HepG2 (cell line): ENCODE data around the gene KIZ. TPM values are rescaled to one million over a fixed set of nuclear protein-coding genes. Genes with fewer than 3 reads are reported as not detected.
A peak's percentile ranks its signal among the peaks of the same experiment; 100 is the strongest.

Experiments
- AGO2 ChIP-seq: fragments of 200-400 bp; formaldehyde crosslinking; optimal IDR thresholded peaks from 2 replicates; pipeline ENCODE3; 2017; ENCODE audit warnings: mild to moderate bottlenecking, low read depth, low read length, moderate library complexity
- ATF7 ChIP-seq, 2 experiments: fragments of 450-650 bp in 1 of 2; sonication (generic) in 1 of 2; formaldehyde crosslinking in 1 of 2; IDR thresholded peaks; 2 replicates each; pipeline versions ENCODE4 v1.4.0 to v1.6.1; 2016 to 2020; ENCODE audit warnings: antibody characterized with exemption in 1 of 2, mild to moderate bottlenecking in 1 of 2, missing genetic modification reagents in 1 of 2
- EED ChIP-seq: sonication (generic); formaldehyde crosslinking; IDR thresholded peaks from 2 replicates; pipeline ENCODE4 v1.5.0; 2020; ENCODE audit warnings: mild to moderate bottlenecking, missing genetic modification reagents
- IRX3 ChIP-seq: sonication (generic); formaldehyde crosslinking; IDR thresholded peaks from 2 replicates; pipeline ENCODE4 v1.8.1; 2023; ENCODE audit warnings: mild to moderate bottlenecking, low read depth, missing genetic modification reagents, borderline replicate concordance
- KDM5B ChIP-seq: sonication (generic); formaldehyde crosslinking; IDR thresholded peaks from 2 replicates; pipeline ENCODE4 v1.4.0; 2020; ENCODE audit warnings: missing genetic modification reagents, mild to moderate bottlenecking, borderline replicate concordance
- MIXL1 ChIP-seq: IDR thresholded peaks from 2 replicates; pipeline ENCODE4 v1.6.1; 2016
- NFYB ChIP-seq: sonication (generic); formaldehyde crosslinking; IDR thresholded peaks from 2 replicates; pipeline ENCODE4 v1.4.0; 2020; ENCODE audit warnings: missing genetic modification reagents
- NONO ChIP-seq, 2 experiments: fragments of 450-650 bp in 1 of 2; sonication (generic) in 1 of 2; formaldehyde crosslinking in 1 of 2; IDR thresholded peaks in 1 of 2; conservative IDR thresholded peaks in 1 of 2; 2 replicates each; pipeline versions ENCODE4 v1.6.1 to v1.8.0; 2017 to 2022; ENCODE audit warnings: mild to moderate bottlenecking in 1 of 2, missing genetic modification reagents in 1 of 2, moderate library complexity in 1 of 2
- SMARCC2 ChIP-seq: fragments of 450-650 bp; IDR thresholded peaks from 2 replicates; pipeline ENCODE4 v1.6.1; 2017; ENCODE audit warnings: antibody characterized with exemption, mild to moderate bottlenecking
- SNAI1 ChIP-seq: sonication (generic); formaldehyde crosslinking; IDR thresholded peaks from 2 replicates; pipeline ENCODE4 v1.5.0; 2020; ENCODE audit warnings: mild to moderate bottlenecking, missing genetic modification reagents, borderline replicate concordance
- ZMYM3 ChIP-seq: sonication (generic); formaldehyde crosslinking; IDR thresholded peaks from 2 replicates; pipeline ENCODE4 v1.5.1; 2020; ENCODE audit warnings: mild to moderate bottlenecking, missing genetic modification reagents
- ZNF660 ChIP-seq: sonication (generic); formaldehyde crosslinking; IDR thresholded peaks from 2 replicates; pipeline ENCODE4 v1.5.1; 2020; ENCODE audit warnings: mild to moderate bottlenecking, low read depth, missing genetic modification reagents, borderline replicate concordance
- ZNF841 ChIP-seq: sonication (generic); formaldehyde crosslinking; IDR thresholded peaks from 2 replicates; pipeline ENCODE4 v1.8.1; 2023; ENCODE audit warnings: missing genetic modification reagents, borderline replicate concordance
- ZNF883 ChIP-seq: sonication (generic); formaldehyde crosslinking; IDR thresholded peaks from 2 replicates; pipeline ENCODE4 v1.5.1; 2020; ENCODE audit warnings: mild to moderate bottlenecking, missing genetic modification reagents; ENCODE audit errors: not compliant biosample characterization
- polyA plus RNA-seq, 8 experiments: library from polyadenylated mRNA; depleted of rRNA in 3 of 8; stranded (reverse) in 7 of 8; unstranded in 1 of 8; fragments of >200 nt; fragmentation: Illumina TruSeq in 4 of 8; extraction: Trizol in 4 of 8; gene quantifications; 2 replicates each; pipeline versions ENCODE4 v1.2.1 to v1.2.3, GENCODE V29; 2011 to 2016; ENCODE audit warnings: low read depth in 4 of 8, missing spikeins in 1 of 8, mixed read lengths in 1 of 8; ENCODE audit not compliant: insufficient read depth in 1 of 8
- total RNA-seq, 5 experiments: library from RNA; depleted of rRNA; stranded (reverse); fragments of >200 nt; fragmentation: Illumina TruSeq; extraction: Trizol; gene quantifications; 2 replicates each; pipeline ENCODE4 v1.2.3, GENCODE V29; 2016; ENCODE audit warnings: low read depth in 1 of 5
- TF ChIP-seq, protein P1 (sequence below): sonication (generic); formaldehyde crosslinking; IDR thresholded peaks from 2 replicates; pipeline ENCODE4 v1.5.0; 2020; ENCODE audit warnings: mild to moderate bottlenecking, missing genetic modification reagents, borderline replicate concordance
- TF ChIP-seq, protein P2 (sequence below): sonication (generic); formaldehyde crosslinking; IDR thresholded peaks from 2 replicates; pipeline ENCODE4 v1.4.0; 2020; ENCODE audit warnings: missing genetic modification reagents
- TF ChIP-seq, protein P3 (sequence below): IDR thresholded peaks from 2 replicates; pipeline ENCODE4 v1.6.1; 2016; ENCODE audit warnings: mild to moderate bottlenecking

Gene KIZ
- total and polyA plus RNA-seq, 2 of the 13 experiments (the other 11 are each of a cell fraction or from before 2014, with no cell fraction given), result 46.3 to 114 TPM

DNA sequence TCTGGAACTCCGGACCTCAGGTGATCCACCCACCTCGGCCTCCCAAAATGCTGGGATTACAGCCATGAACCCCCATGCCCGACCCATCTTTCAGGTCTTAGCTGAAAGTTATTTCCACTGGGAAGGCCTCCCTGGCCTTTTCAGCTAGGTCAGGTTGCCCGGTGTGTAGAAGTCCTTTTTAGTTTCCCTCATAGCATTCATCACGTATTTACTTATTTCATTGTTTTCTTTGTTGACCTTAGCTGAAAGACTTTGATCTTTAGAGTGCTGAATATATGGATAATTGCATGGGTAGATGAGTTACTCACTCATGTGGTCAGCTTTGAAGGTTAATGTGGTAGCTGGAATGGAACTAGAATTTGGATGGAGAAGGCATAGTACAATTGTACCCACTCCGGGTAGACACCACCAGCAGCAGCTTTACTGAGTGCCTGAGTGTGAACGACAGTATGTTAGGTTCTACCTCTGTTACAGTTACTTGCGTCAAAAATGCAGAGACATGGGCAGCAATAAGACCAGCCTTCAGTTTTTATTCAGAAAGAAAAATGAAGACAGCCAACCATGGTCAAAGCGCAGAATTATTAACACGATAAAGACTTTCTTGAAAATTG, 9.1 kb downstream of the KIZ start (continued):
- TF ChIP-seq ATF7 (IDR thresholded peaks at IDR 0.05) (no peak), ATF7 (CRISPR knock-in tag; IDR thresholded peaks at IDR 0.05) (peak; percentile 57; the same call in 1 of the 2 replicates), ZNF660 (no peak), SNAI1 (no peak), AGO2 (no peak), EED (CRISPR knock-in tag) (no peak), ZNF841 (CRISPR knock-in tag) (no peak), MIXL1 (CRISPR knock-in tag) (peak; percentile 100), KDM5B (CRISPR knock-in tag) (no peak), SMARCC2 (peak; percentile 89; the same call in 1 of the 2 replicates), ZNF883 (CRISPR knock-in tag) (peak; percentile 50), ZMYM3 (CRISPR knock-in tag) (peak; percentile 55; the same call in 1 of the 2 replicates), IRX3 (CRISPR knock-in tag) (no peak), NFYB (CRISPR knock-in tag) (peak; percentile 29; the same call in 1 of the 2 replicates), NONO (IDR thresholded peaks at IDR 0.05) (no peak), NONO (CRISPR knock-in tag; conservative IDR thresholded peaks at IDR 0.05) (peak; percentile 91)
- TF ChIP-seq, protein P1, sequence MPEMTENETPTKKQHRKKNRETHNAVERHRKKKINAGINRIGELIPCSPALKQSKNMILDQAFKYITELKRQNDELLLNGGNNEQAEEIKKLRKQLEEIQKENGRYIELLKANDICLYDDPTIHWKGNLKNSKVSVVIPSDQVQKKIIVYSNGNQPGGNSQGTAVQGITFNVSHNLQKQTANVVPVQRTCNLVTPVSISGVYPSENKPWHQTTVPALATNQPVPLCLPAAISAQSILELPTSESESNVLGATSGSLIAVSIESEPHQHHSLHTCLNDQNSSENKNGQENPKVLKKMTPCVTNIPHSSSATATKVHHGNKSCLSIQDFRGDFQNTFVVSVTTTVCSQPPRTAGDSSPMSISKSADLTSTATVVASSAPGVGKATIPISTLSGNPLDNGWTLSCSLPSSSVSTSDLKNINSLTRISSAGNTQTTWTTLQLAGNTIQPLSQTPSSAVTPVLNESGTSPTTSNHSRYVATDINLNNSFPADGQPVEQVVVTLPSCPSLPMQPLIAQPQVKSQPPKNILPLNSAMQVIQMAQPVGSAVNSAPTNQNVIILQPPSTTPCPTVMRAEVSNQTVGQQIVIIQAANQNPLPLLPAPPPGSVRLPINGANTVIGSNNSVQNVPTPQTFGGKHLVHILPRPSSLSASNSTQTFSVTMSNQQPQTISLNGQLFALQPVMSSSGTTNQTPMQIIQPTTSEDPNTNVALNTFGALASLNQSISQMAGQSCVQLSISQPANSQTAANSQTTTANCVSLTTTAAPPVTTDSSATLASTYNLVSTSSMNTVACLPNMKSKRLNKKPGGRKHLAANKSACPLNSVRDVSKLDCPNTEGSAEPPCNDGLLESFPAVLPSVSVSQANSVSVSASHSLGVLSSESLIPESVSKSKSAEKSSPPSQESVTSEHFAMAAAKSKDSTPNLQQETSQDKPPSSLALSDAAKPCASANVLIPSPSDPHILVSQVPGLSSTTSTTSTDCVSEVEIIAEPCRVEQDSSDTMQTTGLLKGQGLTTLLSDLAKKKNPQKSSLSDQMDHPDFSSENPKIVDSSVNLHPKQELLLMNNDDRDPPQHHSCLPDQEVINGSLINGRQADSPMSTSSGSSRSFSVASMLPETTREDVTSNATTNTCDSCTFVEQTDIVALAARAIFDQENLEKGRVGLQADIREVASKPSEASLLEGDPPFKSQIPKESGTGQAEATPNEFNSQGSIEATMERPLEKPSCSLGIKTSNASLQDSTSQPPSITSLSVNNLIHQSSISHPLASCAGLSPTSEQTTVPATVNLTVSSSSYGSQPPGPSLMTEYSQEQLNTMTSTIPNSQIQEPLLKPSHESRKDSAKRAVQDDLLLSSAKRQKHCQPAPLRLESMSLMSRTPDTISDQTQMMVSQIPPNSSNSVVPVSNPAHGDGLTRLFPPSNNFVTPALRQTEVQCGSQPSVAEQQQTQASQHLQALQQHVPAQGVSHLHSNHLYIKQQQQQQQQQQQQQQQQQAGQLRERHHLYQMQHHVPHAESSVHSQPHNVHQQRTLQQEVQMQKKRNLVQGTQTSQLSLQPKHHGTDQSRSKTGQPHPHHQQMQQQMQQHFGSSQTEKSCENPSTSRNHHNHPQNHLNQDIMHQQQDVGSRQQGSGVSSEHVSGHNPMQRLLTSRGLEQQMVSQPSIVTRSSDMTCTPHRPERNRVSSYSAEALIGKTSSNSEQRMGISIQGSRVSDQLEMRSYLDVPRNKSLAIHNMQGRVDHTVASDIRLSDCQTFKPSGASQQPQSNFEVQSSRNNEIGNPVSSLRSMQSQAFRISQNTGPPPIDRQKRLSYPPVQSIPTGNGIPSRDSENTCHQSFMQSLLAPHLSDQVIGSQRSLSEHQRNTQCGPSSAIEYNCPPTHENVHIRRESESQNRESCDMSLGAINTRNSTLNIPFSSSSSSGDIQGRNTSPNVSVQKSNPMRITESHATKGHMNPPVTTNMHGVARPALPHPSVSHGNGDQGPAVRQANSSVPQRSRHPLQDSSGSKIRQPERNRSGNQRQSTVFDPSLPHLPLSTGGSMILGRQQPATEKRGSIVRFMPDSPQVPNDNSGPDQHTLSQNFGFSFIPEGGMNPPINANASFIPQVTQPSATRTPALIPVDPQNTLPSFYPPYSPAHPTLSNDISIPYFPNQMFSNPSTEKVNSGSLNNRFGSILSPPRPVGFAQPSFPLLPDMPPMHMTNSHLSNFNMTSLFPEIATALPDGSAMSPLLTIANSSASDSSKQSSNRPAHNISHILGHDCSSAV (CRISPR knock-in tag), result no peak
- TF ChIP-seq, protein P2, sequence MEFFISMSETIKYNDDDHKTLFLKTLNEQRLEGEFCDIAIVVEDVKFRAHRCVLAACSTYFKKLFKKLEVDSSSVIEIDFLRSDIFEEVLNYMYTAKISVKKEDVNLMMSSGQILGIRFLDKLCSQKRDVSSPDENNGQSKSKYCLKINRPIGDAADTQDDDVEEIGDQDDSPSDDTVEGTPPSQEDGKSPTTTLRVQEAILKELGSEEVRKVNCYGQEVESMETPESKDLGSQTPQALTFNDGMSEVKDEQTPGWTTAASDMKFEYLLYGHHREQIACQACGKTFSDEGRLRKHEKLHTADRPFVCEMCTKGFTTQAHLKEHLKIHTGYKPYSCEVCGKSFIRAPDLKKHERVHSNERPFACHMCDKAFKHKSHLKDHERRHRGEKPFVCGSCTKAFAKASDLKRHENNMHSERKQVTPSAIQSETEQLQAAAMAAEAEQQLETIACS (CRISPR knock-in tag), result no peak
- TF ChIP-seq, protein P3, sequence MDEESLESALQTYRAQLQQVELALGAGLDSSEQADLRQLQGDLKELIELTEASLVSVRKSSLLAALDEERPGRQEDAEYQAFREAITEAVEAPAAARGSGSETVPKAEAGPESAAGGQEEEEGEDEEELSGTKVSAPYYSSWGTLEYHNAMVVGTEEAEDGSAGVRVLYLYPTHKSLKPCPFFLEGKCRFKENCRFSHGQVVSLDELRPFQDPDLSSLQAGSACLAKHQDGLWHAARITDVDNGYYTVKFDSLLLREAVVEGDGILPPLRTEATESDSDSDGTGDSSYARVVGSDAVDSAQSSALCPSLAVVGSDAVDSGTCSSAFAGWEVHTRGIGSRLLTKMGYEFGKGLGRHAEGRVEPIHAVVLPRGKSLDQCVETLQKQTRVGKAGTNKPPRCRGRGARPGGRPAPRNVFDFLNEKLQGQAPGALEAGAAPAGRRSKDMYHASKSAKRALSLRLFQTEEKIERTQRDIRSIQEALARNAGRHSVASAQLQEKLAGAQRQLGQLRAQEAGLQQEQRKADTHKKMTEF (CRISPR knock-in tag), result peak; percentile 99
